Mesodermal cell (in vitro differentiated cells): ENCODE measurements around the gene HID1.
"Not testable (repeated sequence)": the region's sequence is repeated elsewhere in the genome, so short reads cannot be mapped to it uniquely, and the experiment has no call there.

Experiments used
- H3K27ac ChIP-seq: 2 replicates; pipeline ENCODE4 v1.7.0; 2013; ENCODE audit warnings: mild to moderate bottlenecking, low read depth, low read length, moderate library complexity; ENCODE audit not compliant: severe bottlenecking
- H3K36me3 ChIP-seq: 2 replicates; pipeline ENCODE4 v1.7.1; 2013; ENCODE audit warnings: mild to moderate bottlenecking, low read length, moderate library complexity; ENCODE audit not compliant: control insufficient read depth, insufficient read depth
- H3K4me1 ChIP-seq: one replicate; pipeline ENCODE4 v1.7.1; 2013; ENCODE audit warnings: mild to moderate bottlenecking, low read length; ENCODE audit not compliant: insufficient read depth, control insufficient read depth, poor library complexity, severe bottlenecking
- H3K4me3 ChIP-seq: 2 replicates; pipeline ENCODE4 v1.7.0; 2013; ENCODE audit warnings: low read length, control low read depth, mild to moderate bottlenecking; ENCODE audit not compliant: insufficient read depth, poor library complexity, severe bottlenecking; ENCODE audit errors: extremely low read depth
- H3K9me3 ChIP-seq: 2 replicates; pipeline ENCODE4 v1.7.1; 2013; ENCODE audit warnings: mild to moderate bottlenecking, low read length, moderate library complexity; ENCODE audit not compliant: control insufficient read depth
- WGBS, 2 experiments: methylation state at CpG; one replicate each; pipeline ENCODE4 v1.1.5; 2013; ENCODE audit warnings: missing lambda C conversion rate in 2 of 2; ENCODE audit not compliant: insufficient coverage in 2 of 2; 5-methylcytosine and 5-hydroxymethylcytosine counted together

HID1 gene

DNA sequence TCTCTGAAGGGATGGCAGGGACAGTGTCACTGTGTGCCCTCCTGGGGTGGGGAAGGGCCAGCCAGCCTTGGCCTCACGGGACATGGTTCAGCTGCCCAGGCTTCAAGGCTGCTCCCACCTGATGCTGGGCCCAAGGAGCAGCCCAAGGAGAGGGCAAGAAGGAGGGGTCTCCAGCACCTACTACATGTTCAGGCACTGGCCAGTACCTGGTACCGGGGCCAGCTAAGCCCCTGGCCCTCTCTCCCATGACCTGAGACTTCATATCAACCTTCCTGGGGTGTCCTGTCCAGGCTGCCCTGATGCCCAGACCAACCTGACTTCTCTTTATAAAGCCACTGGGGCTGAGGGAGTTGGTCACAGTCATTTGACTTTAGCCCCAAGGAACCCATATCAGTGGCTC is 50.8 kb downstream of the HID1 start:
- Histone ChIP-seq H3K27ac (no peak overlapping the region), H3K4me1 (no peaks in the 10 kb centered on the region), H3K9me3 (no peaks in the 10 kb centered on the region), H3K4me3 (no peak overlapping the region), H3K36me3 (no peaks in the 10 kb centered on the region)
- 95 to 100% methylated on average over 2 of the region's 2 CpGs for WGBS, 2 experiments

- Histone ChIP-seq H3K27ac (no peak overlapping the region), H3K9me3 (no peaks in the 10 kb centered on the region), H3K4me3 (no peak overlapping the region), H3K4me1 (no peaks in the 10 kb centered on the region), H3K36me3 (no peaks in the 10 kb centered on the region)
- 69 to 79% methylated on average over 13 to 14 of the region's 19 CpGs for WGBS, 2 experiments
Measured at GRCh38 chr17:74921026-74921681, 51.4 kb downstream of the HID1 start.

DNA sequence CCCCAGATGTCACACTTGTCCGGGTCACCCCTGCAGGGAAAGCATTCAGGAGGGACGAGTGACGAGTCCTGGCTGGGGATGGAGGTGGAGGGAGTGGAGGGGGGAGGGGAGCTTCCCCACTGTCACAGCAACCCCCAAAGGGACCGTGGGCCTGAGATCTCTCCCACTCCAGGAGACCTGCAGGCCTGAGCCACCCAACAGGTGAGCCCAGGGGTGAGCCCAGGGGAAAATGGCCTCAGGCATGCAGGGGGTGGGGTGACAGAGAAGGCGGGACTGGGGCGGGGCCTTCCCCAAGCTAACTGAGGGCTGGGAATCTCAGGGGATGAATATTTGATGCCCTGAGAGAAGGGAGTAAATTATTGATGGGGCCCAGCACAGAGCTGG is 51.9 kb downstream of the HID1 start:
- no peaks in the 10 kb centered on the region for H3K36me3 ChIP-seq
- H3K4me3 ChIP-seq, result no peak overlapping the region
- H3K4me1 ChIP-seq, result no peaks in the 10 kb centered on the region
- H3K27ac ChIP-seq, result no peak overlapping the region
- 51 to 67% methylated on average over 1 to 2 of the region's 6 CpGs for WGBS, 2 experiments
- no peaks in the 10 kb centered on the region for H3K9me3 ChIP-seq

GRCh38 chr17:74920306-74920620 is 52.3 kb downstream of the HID1 start:
- Histone ChIP-seq H3K9me3 (no peaks in the 10 kb centered on the region), H3K27ac (no peak overlapping the region), H3K4me3 (no peak overlapping the region), H3K4me1 (no peaks in the 10 kb centered on the region), H3K36me3 (no peaks in the 10 kb centered on the region)
- 95 to 97% methylated on average over 25 to 27 of the region's 27 CpGs for WGBS, 2 experiments

DNA sequence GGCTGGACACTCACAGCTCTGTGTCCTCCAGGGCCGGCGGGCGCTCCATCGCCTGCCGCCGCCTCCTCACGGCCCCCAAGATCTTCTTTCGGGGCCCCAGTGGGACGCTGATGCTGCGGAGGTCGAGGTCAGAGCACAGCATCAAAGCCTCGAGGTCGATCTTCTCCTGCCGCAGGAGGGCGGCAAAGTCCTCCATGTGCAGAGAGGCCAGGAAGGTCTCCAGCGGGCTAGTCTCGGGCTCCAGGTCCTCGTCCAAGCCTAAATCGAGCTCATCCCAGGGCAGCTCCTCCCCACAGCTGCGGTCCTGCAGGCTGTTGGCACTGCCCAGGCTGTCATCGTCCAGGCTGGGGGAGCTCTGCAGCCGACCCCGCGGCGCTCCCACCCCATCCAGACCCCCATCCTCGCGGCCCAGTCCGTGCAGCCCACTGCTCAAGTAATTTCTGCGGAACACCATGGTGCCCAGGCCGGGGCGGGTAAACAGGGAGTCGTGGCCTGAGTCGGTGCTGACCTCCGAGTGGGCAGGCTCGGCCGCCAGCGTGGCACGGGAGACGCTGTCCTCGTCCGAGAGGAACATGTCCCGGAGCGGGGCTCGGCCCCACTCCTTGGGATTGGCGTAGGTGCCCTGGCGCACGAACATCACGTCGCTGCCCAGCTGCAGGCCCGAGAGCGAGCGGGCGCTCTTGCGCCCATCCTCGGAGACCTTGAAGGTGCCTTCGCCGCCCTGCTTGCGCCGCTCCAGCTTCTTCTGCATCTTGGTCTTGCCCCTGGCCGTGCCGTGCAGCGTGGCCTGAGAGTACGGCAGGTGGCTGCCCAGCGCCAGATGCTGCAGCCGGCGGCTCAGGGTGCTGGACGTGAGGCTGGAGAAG is 52.9 kb downstream of the HID1 start:
- no peaks in the 10 kb centered on the region for H3K4me1 ChIP-seq
- 87% methylated on average over 67 of the region's 67 CpGs for WGBS, 2 experiments
- H3K27ac ChIP-seq, result no peak overlapping the region
- no peak overlapping the region for H3K4me3 ChIP-seq
- no peaks in the 10 kb centered on the region for H3K36me3 ChIP-seq
- H3K9me3 ChIP-seq, result no peaks in the 10 kb centered on the region

DNA sequence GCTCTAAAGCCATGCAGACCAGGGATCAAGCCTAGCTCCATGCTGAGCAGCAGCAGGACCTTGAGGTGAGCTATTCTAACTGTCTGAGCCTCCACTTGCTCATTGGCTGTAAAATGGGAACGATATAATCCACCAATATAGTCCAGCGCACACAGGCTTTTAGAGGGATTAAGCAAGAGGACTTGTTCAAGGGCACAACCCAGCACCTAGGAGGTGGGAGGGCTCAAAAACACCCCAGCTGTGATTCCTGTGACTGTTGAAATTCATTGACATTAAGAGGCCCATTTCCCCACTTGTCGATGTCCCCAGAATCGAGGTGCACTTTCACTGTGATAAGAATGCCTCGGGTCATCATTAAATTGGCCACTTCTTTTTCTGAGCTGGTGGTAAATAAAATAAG is 53.7 kb downstream of the HID1 start:
- Histone ChIP-seq H3K27ac (no peak overlapping the region), H3K4me3 (no peak overlapping the region), H3K36me3 (no peaks in the 10 kb centered on the region), H3K9me3 (no peaks in the 10 kb centered on the region), H3K4me1 (no peaks in the 10 kb centered on the region)
- 95 to 100% methylated on average over 4 to 5 of the region's 5 CpGs for WGBS, 2 experiments

DNA sequence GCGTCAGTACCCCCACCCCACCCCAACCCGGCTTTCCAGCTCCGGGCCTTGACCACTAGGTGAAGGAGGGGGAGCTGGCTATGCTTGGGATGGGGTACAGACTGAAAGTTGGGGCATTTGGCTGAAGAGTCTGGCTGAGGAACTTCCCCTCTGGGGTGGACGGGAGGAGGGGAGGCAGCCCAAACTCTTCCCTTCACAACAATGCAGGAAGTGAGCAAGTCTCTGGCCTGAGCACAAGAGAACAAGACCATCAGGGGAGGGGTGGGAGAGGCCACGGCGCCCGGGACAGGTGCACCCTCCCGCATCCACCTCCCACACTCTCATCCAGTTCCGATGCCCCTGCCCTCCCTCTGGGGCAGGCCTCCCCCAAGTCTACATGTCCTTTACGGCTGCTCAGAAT is 55.1 kb downstream of the HID1 start:
- H3K36me3 ChIP-seq, result no peaks in the 10 kb centered on the region
- 98 to 100% methylated on average over 2 to 6 of the region's 10 CpGs for WGBS, 2 experiments
- no peak overlapping the region for H3K4me3 ChIP-seq
- no peaks in the 10 kb centered on the region for H3K4me1 ChIP-seq
- H3K9me3 ChIP-seq, result no peaks in the 10 kb centered on the region
- H3K27ac ChIP-seq, result no peak overlapping the region

DNA sequence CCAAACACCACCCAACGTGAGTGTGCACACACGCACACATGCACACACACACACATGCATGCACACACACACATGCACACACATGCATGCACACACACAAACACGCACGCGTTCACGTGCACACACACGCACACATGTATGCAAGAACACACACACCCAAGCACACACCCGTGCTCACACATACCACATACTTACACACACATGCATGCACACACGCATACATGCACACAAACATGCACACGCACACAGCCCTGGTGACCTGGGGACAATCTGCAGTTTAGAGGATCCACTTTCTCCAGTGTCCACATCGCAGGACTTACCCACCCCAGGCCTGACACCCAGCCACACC is 55.7 kb downstream of the HID1 start:
- 88 to 96% methylated on average over 9 to 10 of the region's 11 CpGs for WGBS, 2 experiments
- no peak overlapping the region for H3K4me3 ChIP-seq
- no peaks in the 10 kb centered on the region for H3K9me3 ChIP-seq
- H3K36me3 ChIP-seq, result no peaks in the 10 kb centered on the region
- H3K27ac ChIP-seq, result no peak overlapping the region
- H3K4me1 ChIP-seq, result no peaks in the 10 kb centered on the region

GRCh38 chr17:74916136-74916850 is 56.3 kb downstream of the HID1 start:
- whole genome bisulfite sequencing, 2 experiments, result 86 to 95% methylated on average over 12 of the region's 13 CpGs
- no peaks in the 10 kb centered on the region for H3K4me1 ChIP-seq
- no peaks in the 10 kb centered on the region for H3K36me3 ChIP-seq
- H3K4me3 ChIP-seq, result no peak overlapping the region
- H3K27ac ChIP-seq, result no peak overlapping the region
- H3K9me3 ChIP-seq, result no peaks in the 10 kb centered on the region

DNA sequence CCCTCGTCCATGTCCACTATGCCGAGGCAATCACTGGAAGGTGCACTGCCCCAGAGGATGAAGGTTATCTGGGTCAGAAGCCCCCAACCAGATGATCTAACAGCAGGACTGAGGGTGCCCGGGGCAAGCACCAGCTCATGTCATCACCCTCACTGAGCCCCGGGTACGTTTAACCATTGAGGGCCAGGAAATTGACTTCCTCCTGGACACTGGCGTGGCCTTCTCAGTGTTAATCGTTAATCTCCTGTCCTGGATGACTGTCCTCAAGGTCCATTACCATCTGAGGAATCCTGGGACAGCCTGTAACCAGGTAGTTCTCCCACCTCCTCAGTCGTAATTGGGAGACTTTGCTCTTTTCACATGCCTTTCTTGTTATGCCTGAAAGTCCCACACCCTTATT is 61.1 kb downstream of the HID1 start:
- H3K4me1 ChIP-seq, H3K4me3 ChIP-seq, H3K27ac ChIP-seq, H3K9me3 ChIP-seq, H3K36me3 ChIP-seq: not testable (repeated sequence)
- 88 to 95% methylated on average over 3 to 7 of the region's 8 CpGs for WGBS, 2 experiments

- H3K9me3 ChIP-seq, H3K36me3 ChIP-seq, H3K4me3 ChIP-seq, H3K27ac ChIP-seq, H3K4me1 ChIP-seq: not testable (repeated sequence)
- 63 to 68% methylated on average over 4 of the region's 4 CpGs for WGBS, 2 experiments
Measured at GRCh38 chr17:74909097-74909496, 63.5 kb downstream of the HID1 start.
